Naive thymus-derived CD4-positive, alpha-beta T cell (primary cell): Measurements from ENCODE around the gene RASGRF1. TPM values are rescaled to one million over a fixed set of nuclear protein-coding genes. Genes with fewer than 3 reads are reported as not detected.

Experiments used
- ATAC-seq: fragments of 150-1000 bp; cut with Tn5 transposase; 2 replicates; pipeline ENCODE4 v1.10.0; 2021; ENCODE audit warnings: mild to moderate bottlenecking, moderate library complexity
- CTCF ChIA-PET: fragments of 350-600 bp; sonication (Branson Sonifier 250); formaldehyde crosslinking; loops from one replicate; lab custom pipeline; 2021; ENCODE audit warnings: antibody characterized with exemption; lab: Charles Lee
- POLR2A ChIA-PET: fragments of 350-600 bp; sonication (Branson Sonifier 250); formaldehyde crosslinking; loops from one replicate; lab custom pipeline; 2021; ENCODE audit warnings: antibody characterized with exemption, inconsistent platforms; lab: Charles Lee
- DNase-seq, 9 donors: peaks; one replicate each; pipeline versions ENCODE4 v3.0.0 to v3.0.0-alpha.2; 2020 to 2022; ENCODE audit warnings: mixed read lengths in 1 of 9
- H3K27ac ChIP-seq: one replicate; pipeline ENCODE4 v1.7.0; 2013; ENCODE audit warnings: mild to moderate bottlenecking, low read depth, low read length, moderate library complexity
- H3K27me3 ChIP-seq, 2 donors: one replicate each; pipeline ENCODE4 v1.7.0; 2013; ENCODE audit warnings: low read length in 2 of 2, mild to moderate bottlenecking in 2 of 2, moderate library complexity in 2 of 2; ENCODE audit not compliant: control insufficient read depth in 2 of 2, insufficient read depth in 2 of 2
- H3K36me3 ChIP-seq, 3 experiments: 1 replicate in 2 of 3; 2 replicates in 1 of 3; pipeline ENCODE4 v1.7.0; 2013; ENCODE audit warnings: low read length in 3 of 3, mild to moderate bottlenecking in 3 of 3, moderate library complexity in 1 of 3; ENCODE audit not compliant: insufficient read depth in 3 of 3, control insufficient read depth in 2 of 3
- H3K4me1 ChIP-seq, 2 donors: one replicate each; pipeline ENCODE4 v1.7.0; 2013; ENCODE audit warnings: low read length in 2 of 2, mild to moderate bottlenecking in 2 of 2, moderate library complexity in 1 of 2; ENCODE audit not compliant: control insufficient read depth in 2 of 2, insufficient read depth in 2 of 2
- H3K4me3 ChIP-seq: 2 replicates; pipeline ENCODE4 v1.7.0; 2013; ENCODE audit warnings: mild to moderate bottlenecking, low read length
- H3K9me3 ChIP-seq, 3 experiments: 1 replicate in 2 of 3; 2 replicates in 1 of 3; pipeline ENCODE4 v1.7.0; 2013; ENCODE audit warnings: low read length in 3 of 3; ENCODE audit not compliant: control insufficient read depth in 2 of 3
- H3K27ac Mint-ChIP-seq, 9 donors: one replicate each; pipeline ENCODE4 v1.8.0; 2020 to 2022; ENCODE audit warnings: mixed read lengths in 9 of 9, mild to moderate bottlenecking in 8 of 9, moderate library complexity in 5 of 9, inconsistent platforms in 2 of 9
- H3K27me3 Mint-ChIP-seq, 5 donors: one replicate each; pipeline ENCODE4 v1.8.0; 2021 to 2022; ENCODE audit warnings: mixed read lengths in 5 of 5, mild to moderate bottlenecking in 1 of 5
- H3K36me3 Mint-ChIP-seq, 5 donors: one replicate each; pipeline ENCODE4 v1.8.0; 2020 to 2022; ENCODE audit warnings: mixed read lengths in 5 of 5, mild to moderate bottlenecking in 3 of 5, inconsistent platforms in 1 of 5
- H3K4me1 Mint-ChIP-seq, 7 donors: one replicate each; pipeline ENCODE4 v1.8.0; 2020 to 2022; ENCODE audit warnings: mixed read lengths in 7 of 7, mild to moderate bottlenecking in 3 of 7, inconsistent platforms in 1 of 7
- H3K4me3 Mint-ChIP-seq, 10 donors: one replicate each; pipeline ENCODE4 v1.8.0; 2020 to 2022; ENCODE audit warnings: mild to moderate bottlenecking in 10 of 10, mixed read lengths in 10 of 10, moderate library complexity in 6 of 10, inconsistent platforms in 2 of 10
- H3K9me3 Mint-ChIP-seq, 11 donors: one replicate each; pipeline ENCODE4 v1.8.0; 2020 to 2022; ENCODE audit warnings: mixed read lengths in 11 of 11, mild to moderate bottlenecking in 4 of 11, inconsistent platforms in 1 of 11, moderate library complexity in 1 of 11
- intact Hi-C, 2 donors: fragments of 100-400 bp; cut with micrococcal nuclease; formaldehyde crosslinking; loops; one replicate each; pipeline ENCODE4 v1.15.1; 2023
- polyA plus RNA-seq, 2 donors: library from polyadenylated mRNA; unstranded; fragments of 300-500 nt; fragmentation: Illumina TruSeq; gene quantifications; one replicate each; pipeline ENCODE4 v1.2.3, GENCODE V29; 2021
- total RNA-seq, 6 experiments: library from RNA in 5 of 6; stranded (reverse) in 5 of 6; gene quantifications; 1 replicate in 5 of 6; 2 replicates in 1 of 6; pipeline ENCODE4 v1.2.3 and lab custom pipeline; 2021 to 2026

Gene RASGRF1
- total and polyA plus RNA-seq, 7 experiments from 2014 or later: 0.07 to 0.10 TPM; not detected in 5

DNA sequence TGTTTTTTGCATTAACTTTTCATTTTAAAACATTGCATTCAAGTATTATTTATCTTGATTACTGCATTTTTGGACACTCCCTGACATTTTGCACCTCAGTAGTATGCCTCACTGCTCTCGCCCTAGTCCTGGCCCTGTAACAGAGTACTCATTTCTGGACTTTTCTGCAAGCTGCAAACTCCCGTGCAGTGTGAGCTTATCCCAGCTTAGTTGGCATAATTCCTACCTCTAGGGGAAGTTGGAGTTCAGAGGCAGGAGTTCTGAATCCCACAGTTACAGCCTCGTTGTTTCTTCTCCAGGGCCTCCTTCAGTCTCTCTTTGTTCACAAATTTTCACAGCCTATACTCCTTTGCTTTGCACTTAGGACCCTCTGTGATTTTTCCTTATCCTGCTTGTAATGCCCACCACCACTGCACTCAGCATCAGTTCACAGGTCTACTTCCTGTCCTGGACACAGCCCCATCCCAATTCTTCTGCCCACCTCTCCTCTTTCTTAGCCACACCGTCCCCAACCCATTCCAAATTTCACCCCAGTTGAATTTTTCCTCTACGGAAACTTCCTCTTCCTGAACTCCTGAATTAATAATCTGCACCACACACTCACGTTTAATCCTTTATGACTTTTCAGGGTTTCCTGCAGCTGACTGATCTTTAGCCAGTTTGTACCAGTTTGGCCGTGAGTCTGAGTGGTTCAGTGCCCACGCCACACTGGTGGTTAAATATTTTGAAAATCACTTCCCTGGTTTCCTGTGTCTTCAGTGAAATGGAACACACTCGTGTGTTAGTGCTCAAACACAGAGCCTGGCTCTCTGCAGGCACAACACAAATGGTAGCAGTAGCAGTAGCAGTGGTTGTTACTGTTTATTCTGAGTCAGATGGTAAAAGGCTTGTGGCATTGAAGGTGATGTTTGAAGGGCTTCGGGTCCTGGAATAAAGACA lies 139.4 kb downstream of the RASGRF1 start:
- H3K27ac ChIP-seq: no peak overlapping the region
- peaks cover 0 to 2% (median 0%) of the 10 kb centered on the region in 11 donors for H3K9me3 Mint-ChIP-seq
- H3K36me3 Mint-ChIP-seq: no peaks in the 10 kb centered on the region
- no peak for ATAC-seq
- no peaks in the 10 kb centered on the region for H3K9me3 ChIP-seq
- no peaks in the 10 kb centered on the region for H3K27me3 ChIP-seq
- H3K27me3 Mint-ChIP-seq: peaks cover 0 to 27% (median 0%) of the 10 kb centered on the region in 5 donors
- H3K4me1 Mint-ChIP-seq: peaks cover 0 to 17% (median 4%) of the 10 kb centered on the region in 7 donors
- no peaks in the 10 kb centered on the region for H3K4me1 ChIP-seq
- ChIA-PET CTCF (no interaction called here), POLR2A (no interaction called here)
- no peak overlapping the region for H3K4me3 ChIP-seq
- H3K36me3 ChIP-seq: no peaks in the 10 kb centered on the region
- no peak overlapping the region for H3K4me3 Mint-ChIP-seq
- no peak for DNase-seq
- peak overlapping the region in 1 of 9 donors; percentile 5 for H3K27ac Mint-ChIP-seq
- intact Hi-C loops: no loop called here

DNA sequence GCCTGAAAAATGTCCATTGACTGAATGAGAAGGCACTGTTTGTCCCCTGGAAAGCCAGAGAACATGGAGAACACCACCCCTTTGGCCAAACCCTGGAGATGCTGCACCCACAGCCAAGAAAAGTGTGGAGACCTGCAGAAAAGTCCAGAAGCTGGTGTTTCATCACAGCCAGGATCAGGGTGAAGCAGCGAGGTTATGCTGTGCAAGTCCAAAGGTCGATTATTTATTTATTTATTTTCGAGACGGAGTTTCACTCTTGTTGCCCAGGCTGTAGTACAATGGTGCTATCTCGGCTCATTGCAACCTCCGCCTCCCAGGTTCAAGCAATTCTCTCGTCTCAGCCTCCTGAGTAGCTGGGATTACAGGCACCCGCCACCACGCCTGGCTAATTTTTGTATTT lies 140.2 kb downstream of the RASGRF1 start:
- intact Hi-C loops: no loop called here
- Mint-ChIP-seq H3K27ac (no peak overlapping the region), H3K36me3 (no peaks in the 10 kb centered on the region), H3K4me3 (no peak overlapping the region), H3K27me3 (peaks cover 0 to 33% (median 0%) of the 10 kb centered on the region in 5 donors), H3K4me1 (peaks cover 0 to 17% (median 4%) of the 10 kb centered on the region in 7 donors), H3K9me3 (no peaks in the 10 kb centered on the region)
- POLR2A ChIA-PET: no interaction called here
- Histone ChIP-seq H3K36me3 (no peaks in the 10 kb centered on the region), H3K4me3 (no peak overlapping the region), H3K9me3 (no peaks in the 10 kb centered on the region), H3K27ac (no peak overlapping the region), H3K27me3 (no peaks in the 10 kb centered on the region), H3K4me1 (no peaks in the 10 kb centered on the region)
- ATAC-seq: no peak
- CTCF ChIA-PET: no interaction called here
- DNase-seq: no peak

DNA sequence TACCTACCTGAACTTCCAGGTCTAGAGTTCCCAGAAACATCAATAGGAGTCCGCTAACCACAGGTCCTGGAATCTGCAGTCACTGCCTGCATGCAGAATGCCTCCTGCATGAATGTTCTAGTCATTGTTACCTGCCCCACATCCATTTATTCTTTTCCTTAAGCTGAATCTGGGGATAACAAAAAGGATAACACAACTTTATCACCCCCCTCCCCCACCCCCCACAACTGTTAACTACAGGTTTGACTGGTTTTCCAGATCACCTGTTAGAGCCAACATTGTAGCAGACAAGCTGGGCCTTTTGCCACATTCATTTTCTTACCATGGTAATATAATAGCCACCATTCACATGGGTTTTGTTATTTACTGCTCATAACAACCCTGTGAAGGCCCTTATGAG lies 141.1 kb downstream of the RASGRF1 start:
- H3K4me1 Mint-ChIP-seq: peaks cover 0 to 23% (median 6%) of the 10 kb centered on the region in 7 donors
- H3K9me3 ChIP-seq: no peaks in the 10 kb centered on the region
- peaks cover 0 to 36% (median 0%) of the 10 kb centered on the region in 5 donors for H3K27me3 Mint-ChIP-seq
- no peak overlapping the region for H3K27ac ChIP-seq
- H3K9me3 Mint-ChIP-seq: no peaks in the 10 kb centered on the region
- H3K36me3 Mint-ChIP-seq: no peaks in the 10 kb centered on the region
- intact Hi-C loops: no loop called here
- ChIA-PET CTCF (no interaction called here), POLR2A (interaction anchor here (0.6 kb wide), 1 partner anchor 939 kb away, joined by 6 read pairs; no protein-coding TSS in a partner anchor)
- H3K4me3 ChIP-seq: no peak overlapping the region
- no peak overlapping the region for H3K27ac Mint-ChIP-seq
- H3K4me1 ChIP-seq: peaks cover 0 to 2% of the 10 kb centered on the region in 2 donors
- H3K36me3 ChIP-seq: no peaks in the 10 kb centered on the region
- H3K4me3 Mint-ChIP-seq: no peak overlapping the region
- ATAC-seq (no peak), DNase-seq (no peak)
- H3K27me3 ChIP-seq: no peaks in the 10 kb centered on the region

DNA sequence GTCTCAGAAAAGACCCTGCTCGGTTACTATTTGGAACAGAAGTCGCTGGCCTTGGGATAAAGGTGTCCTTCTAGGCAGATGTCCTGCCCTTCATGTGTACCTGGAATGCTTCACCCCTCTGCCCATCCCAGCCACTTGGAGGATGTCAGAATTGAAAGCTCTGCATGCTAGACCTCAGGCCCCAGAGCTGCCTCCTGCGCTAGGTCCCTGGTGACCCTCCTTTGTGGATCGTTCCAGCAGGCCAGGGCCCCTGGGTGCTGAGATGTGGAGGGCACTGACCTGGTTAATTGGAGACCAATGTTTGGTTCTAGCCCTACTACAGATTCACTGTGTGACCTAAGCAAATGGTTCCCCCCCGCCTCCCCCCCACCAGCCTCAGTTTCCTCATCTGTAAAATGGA lies 143.1 kb downstream of the RASGRF1 start:
- Histone ChIP-seq H3K27me3 (no peaks in the 10 kb centered on the region), H3K9me3 (no peaks in the 10 kb centered on the region), H3K4me1 (peaks cover 0 to 6% of the 10 kb centered on the region in 2 donors), H3K4me3 (no peak overlapping the region), H3K36me3 (no peaks in the 10 kb centered on the region), H3K27ac (no peak overlapping the region)
- peaks cover 0 to 1% (median 0%) of the 10 kb centered on the region in 5 donors for H3K36me3 Mint-ChIP-seq
- intact Hi-C loops: no loop called here
- H3K4me1 Mint-ChIP-seq: peaks cover 0 to 24% (median 12%) of the 10 kb centered on the region in 7 donors
- CTCF ChIA-PET: no interaction called here
- no peak overlapping the region for H3K27ac Mint-ChIP-seq
- POLR2A ChIA-PET: no interaction called here
- H3K4me3 Mint-ChIP-seq: peak overlapping the region in 2 of 10 donors; percentile 25 to 39
- H3K9me3 Mint-ChIP-seq: no peaks in the 10 kb centered on the region
- ATAC-seq (no peak), DNase-seq (no peak)
- H3K27me3 Mint-ChIP-seq: peaks cover 0 to 40% (median 3%) of the 10 kb centered on the region in 5 donors

DNA sequence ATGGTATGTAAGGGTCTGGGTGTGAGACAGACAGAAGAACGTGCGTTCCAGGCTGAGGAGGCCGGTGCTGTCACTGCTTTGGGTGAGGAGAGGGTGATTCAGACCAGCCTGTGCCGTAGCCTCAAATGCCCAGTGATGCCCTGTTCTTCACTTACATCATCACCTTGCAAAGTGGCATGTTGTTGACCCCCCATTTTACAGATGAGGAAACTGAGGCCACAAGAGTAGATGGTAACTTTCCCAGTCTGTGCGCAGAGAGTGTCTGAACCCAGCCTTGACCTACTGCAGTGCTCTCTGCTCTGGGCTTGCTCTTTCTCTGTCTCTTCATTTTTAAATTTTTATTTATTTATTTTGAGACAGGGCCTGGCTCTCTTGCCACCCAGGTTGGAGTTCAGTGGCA lies 144.1 kb downstream of the RASGRF1 start:
- peaks cover 0 to 13% (median 10%) of the 10 kb centered on the region in 7 donors for H3K4me1 Mint-ChIP-seq
- H3K36me3 Mint-ChIP-seq: peaks cover 0 to 3% (median 0%) of the 10 kb centered on the region in 5 donors
- H3K27me3 Mint-ChIP-seq: peaks cover 0 to 37% (median 5%) of the 10 kb centered on the region in 5 donors
- Histone ChIP-seq H3K9me3 (no peaks in the 10 kb centered on the region), H3K4me1 (peaks cover 0 to 6% of the 10 kb centered on the region in 2 donors), H3K36me3 (no peaks in the 10 kb centered on the region), H3K4me3 (no peak overlapping the region), H3K27ac (no peak overlapping the region), H3K27me3 (no peaks in the 10 kb centered on the region)
- H3K4me3 Mint-ChIP-seq: peak overlapping the region in 4 of 10 donors; percentile 27 to 57 (median 44)
- no peak for ATAC-seq
- POLR2A ChIA-PET: interaction anchor here (0.6 kb wide), 1 partner anchor 185 kb away, joined by 4 read pairs; no protein-coding TSS in a partner anchor
- no peaks in the 10 kb centered on the region for H3K9me3 Mint-ChIP-seq
- DNase-seq: no peak
- no peak overlapping the region for H3K27ac Mint-ChIP-seq
- CTCF ChIA-PET: no interaction called here
- intact Hi-C loops: no loop called here

DNA sequence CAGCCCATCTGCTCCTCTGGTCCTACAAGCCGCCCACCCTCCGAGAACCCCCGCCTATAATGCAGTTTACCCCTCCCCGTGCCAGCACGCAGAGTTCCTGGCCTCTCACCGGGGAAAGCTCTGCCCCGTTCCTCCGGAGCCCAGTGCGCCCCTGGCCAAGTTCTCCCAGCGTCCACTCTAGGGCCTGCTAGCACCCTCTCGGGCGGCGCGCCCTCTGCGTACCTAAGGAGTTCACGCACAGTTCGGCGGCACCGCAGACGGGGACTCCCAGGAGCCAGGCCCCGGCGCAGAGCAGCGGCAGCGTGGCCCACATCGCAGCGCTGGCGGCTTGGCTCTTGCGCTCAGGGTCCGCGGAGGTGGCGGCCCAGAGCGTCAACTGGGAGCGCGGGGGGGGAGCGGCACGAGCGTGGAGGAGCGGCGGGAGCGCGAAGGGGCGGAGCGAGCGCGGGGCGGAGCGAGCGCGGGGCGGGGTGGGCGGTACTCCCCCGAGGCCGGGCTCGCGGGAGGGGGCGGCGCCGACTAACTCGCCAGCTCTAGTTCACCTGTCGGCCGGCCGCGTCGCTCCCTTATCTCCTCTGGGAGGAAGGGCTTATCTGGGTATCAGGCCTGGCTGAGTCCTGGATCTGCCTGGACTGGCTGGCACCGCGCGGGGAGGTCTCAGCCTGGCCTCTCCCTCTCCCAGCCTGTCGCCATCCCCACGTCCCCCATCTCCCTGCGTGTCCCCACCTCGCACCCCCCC lies 145.7 kb downstream of the RASGRF1 start, which contains the start of gene CTSH:
TSS of gene CTSH (minus strand) at position 378 of the 739 bp plus-strand sequence. CDS start at position 313, 65 bp downstream.
- H3K4me1 Mint-ChIP-seq: peaks cover 0 to 9% (median 7%) of the 10 kb centered on the region in 7 donors
- ATAC-seq (peak; percentile 93), DNase-seq (peak; percentile 30 to 80 (median 60))
- Histone ChIP-seq H3K36me3 (no peaks in the 10 kb centered on the region), H3K4me1 (peaks cover 0 to 6% of the 10 kb centered on the region in 2 donors), H3K9me3 (no peaks in the 10 kb centered on the region), H3K27me3 (no peaks in the 10 kb centered on the region), H3K4me3 (peak within 1 kb of the TSS; percentile 60), H3K27ac (no peak within 1 kb of the TSS)
- H3K27ac Mint-ChIP-seq: peak within 1 kb of the TSS in 1 of 9 donors; percentile 52
- peaks cover 0 to 37% (median 5%) of the 10 kb centered on the region in 5 donors for H3K27me3 Mint-ChIP-seq
- intact Hi-C loops: loop anchor here in 1 of 2 donors (2.0 to 5.0 kb wide), 2 partner anchors 32 to 72 kb away; partner anchors contain the start of gene MORF4L1
- H3K4me3 Mint-ChIP-seq: peak within 1 kb of the TSS; percentile 59 to 89 (median 74)
- peaks cover 0 to 6% (median 0%) of the 10 kb centered on the region in 5 donors for H3K36me3 Mint-ChIP-seq
- CTCF ChIA-PET: no interaction called here
- H3K9me3 Mint-ChIP-seq: no peaks in the 10 kb centered on the region
- POLR2A ChIA-PET: no interaction called here
